Measurements from ENCODE around the gene AP4B1.
"Not testable (repeated sequence)": the region's sequence is repeated elsewhere in the genome, so short reads cannot be mapped to it uniquely, and the experiment has no call there.

The AP4B1 gene

GRCh38 chr1:113855630-113856400 is 48.8 kb downstream of the AP4B1 start:
- no peak for DNase-seq

GRCh38 chr1:113854234-113854633 is 50.4 kb downstream of the AP4B1 start:
- DNase-seq: no peak

- not testable (repeated sequence) for DNase-seq
Measured at GRCh38 chr1:113852694-113853093, 51.9 kb downstream of the AP4B1 start.

- DNase-seq: no peak
Measured at GRCh38 chr1:113850127-113850796, 54.3 kb downstream of the AP4B1 start.

- DNase-seq: no peak
Measured at GRCh38 chr1:113849072-113849471, 55.5 kb downstream of the AP4B1 start.

GRCh38 chr1:113846391-113847035 is 58.1 kb downstream of the AP4B1 start:
- DNase-seq: no peak

All from NCI-H187 treated with DMSO at 0.1 percent for 48 hours (cell line).